HEK293 (cell line): ENCODE data around the gene CMKLR1.

ENCODE experiments used
- PRDM1 ChIP-seq: fragments of 450-650 bp; formaldehyde crosslinking; IDR thresholded peaks from 2 replicates; pipeline ENCODE4; 2016; ENCODE audit warnings: missing biosample characterization, missing genetic modification characterization
- YY1 ChIP-seq: fragments of 450-650 bp; formaldehyde crosslinking; IDR thresholded peaks from 2 replicates; pipeline ENCODE4 v1.5.1; 2018; ENCODE audit warnings: missing biosample characterization, missing genetic modification characterization
- ZBTB7A ChIP-seq: fragments of 450-650 bp; formaldehyde crosslinking; IDR thresholded peaks from 2 replicates; pipeline ENCODE4 v1.5.1; 2016; ENCODE audit warnings: low read depth, missing biosample characterization, missing genetic modification characterization
- ZNF138 ChIP-seq: fragments of 450-650 bp; formaldehyde crosslinking; IDR thresholded peaks from 2 replicates; pipeline ENCODE4 v1.5.1; 2016; ENCODE audit warnings: missing biosample characterization, missing genetic modification characterization, borderline replicate concordance
- ZNF146 ChIP-seq: fragments of 450-650 bp; formaldehyde crosslinking; IDR thresholded peaks from 2 replicates; pipeline ENCODE4 v1.5.1; 2016; ENCODE audit warnings: missing biosample characterization, missing genetic modification characterization
- ZNF514 ChIP-seq: fragments of 450-650 bp; formaldehyde crosslinking; IDR thresholded peaks from 2 replicates; pipeline ENCODE4 v1.5.1; 2016; ENCODE audit warnings: missing biosample characterization, missing genetic modification characterization
- ZNF747 ChIP-seq: fragments of 450-650 bp; formaldehyde crosslinking; IDR thresholded peaks from 2 replicates; pipeline ENCODE4 v1.5.1; 2016; ENCODE audit warnings: missing biosample characterization, missing genetic modification characterization
- ZNF777 ChIP-seq: fragments of 450-650 bp; formaldehyde crosslinking; IDR thresholded peaks from 2 replicates; pipeline ENCODE4 v1.5.1; 2017; ENCODE audit warnings: missing biosample characterization, missing genetic modification characterization, borderline replicate concordance
- TF ChIP-seq, protein P1 (sequence below): fragments of 450-650 bp; formaldehyde crosslinking; IDR thresholded peaks from 2 replicates; pipeline ENCODE4 v1.5.1; 2016; ENCODE audit warnings: missing biosample characterization, missing genetic modification characterization
- TF ChIP-seq, protein P2 (sequence below): fragments of 450-650 bp; formaldehyde crosslinking; IDR thresholded peaks from 2 replicates; pipeline ENCODE4 v1.5.1; 2016; ENCODE audit warnings: missing biosample characterization, missing genetic modification characterization
- TF ChIP-seq, protein P3 (sequence below): fragments of 450-650 bp; IDR thresholded peaks from 2 replicates; pipeline ENCODE4 v1.5.1; 2018; ENCODE audit warnings: missing biosample characterization, missing genetic modification characterization
- TF ChIP-seq, protein P4 (sequence below): fragments of 450-650 bp; formaldehyde crosslinking; optimal IDR thresholded peaks from 2 replicates; pipeline ENCODE3; 2016; ENCODE audit warnings: missing biosample characterization, mild to moderate bottlenecking, missing genetic modification characterization
- TF ChIP-seq, protein P5 (sequence below): fragments of 450-650 bp; formaldehyde crosslinking; IDR thresholded peaks from 2 replicates; pipeline ENCODE4; 2016; ENCODE audit warnings: missing biosample characterization, missing genetic modification characterization
- TF ChIP-seq, protein P6 (sequence below): fragments of 450-650 bp; formaldehyde crosslinking; conservative IDR thresholded peaks from 2 replicates; pipeline ENCODE4 v1.5.1; 2016; ENCODE audit warnings: low read depth, missing biosample characterization, missing genetic modification characterization

DNA sequence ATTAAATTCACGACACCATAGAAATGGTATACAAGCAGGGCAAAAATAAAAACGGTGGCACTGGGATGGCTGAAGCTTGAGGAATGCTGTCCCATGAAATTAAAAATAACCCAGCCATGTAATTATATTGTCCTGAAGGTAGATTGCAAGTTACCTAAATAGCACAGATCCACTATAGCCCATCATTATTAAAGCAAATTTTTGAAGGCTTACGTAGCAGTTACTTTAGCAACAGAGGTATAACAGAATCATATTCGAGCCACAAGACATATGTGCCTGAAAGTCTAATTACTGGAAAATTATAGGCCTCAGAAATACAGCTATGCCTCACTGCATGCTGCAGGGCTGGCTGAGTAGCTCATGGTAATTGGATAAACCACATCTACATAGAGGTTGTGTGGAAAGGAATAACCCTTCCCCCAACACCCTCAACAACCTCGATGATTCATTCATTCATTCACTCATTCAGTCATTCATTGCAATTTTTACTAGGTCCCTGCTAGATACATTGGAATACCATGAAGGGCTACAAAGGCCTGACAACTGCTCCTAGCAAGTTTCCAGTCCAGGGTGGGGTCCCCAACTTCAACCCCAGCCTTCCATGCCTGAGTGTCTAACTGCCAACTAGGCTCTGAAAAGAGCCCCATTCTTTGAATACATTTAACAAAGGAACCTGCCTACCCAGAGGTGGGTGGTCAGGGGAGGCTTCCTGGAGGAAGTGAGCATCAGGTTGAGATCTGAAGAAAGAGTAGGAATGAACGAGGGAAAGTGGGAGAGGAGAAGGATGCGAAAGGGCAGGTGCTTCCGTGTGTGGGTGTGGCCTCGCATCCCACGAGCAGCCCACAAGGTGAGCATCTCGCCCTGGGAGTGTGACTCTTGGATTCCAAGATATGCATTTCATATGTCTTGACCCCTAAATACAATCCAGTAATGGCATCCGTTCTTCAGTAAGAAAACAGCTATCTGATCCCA lies 18.0 kb upstream of the CMKLR1 start:
- TF ChIP-seq ZBTB7A (no peak), PRDM1 (tag by site-specific recombination) (no peak), ZNF514 (tag by site-specific recombination) (no peak), ZNF146 (tag by site-specific recombination) (no peak), ZNF138 (tag by site-specific recombination) (no peak), ZNF747 (tag by site-specific recombination) (no peak), YY1 (tag by site-specific recombination) (no peak), ZNF777 (tag by site-specific recombination) (no peak)
- TF ChIP-seq, protein P1, sequence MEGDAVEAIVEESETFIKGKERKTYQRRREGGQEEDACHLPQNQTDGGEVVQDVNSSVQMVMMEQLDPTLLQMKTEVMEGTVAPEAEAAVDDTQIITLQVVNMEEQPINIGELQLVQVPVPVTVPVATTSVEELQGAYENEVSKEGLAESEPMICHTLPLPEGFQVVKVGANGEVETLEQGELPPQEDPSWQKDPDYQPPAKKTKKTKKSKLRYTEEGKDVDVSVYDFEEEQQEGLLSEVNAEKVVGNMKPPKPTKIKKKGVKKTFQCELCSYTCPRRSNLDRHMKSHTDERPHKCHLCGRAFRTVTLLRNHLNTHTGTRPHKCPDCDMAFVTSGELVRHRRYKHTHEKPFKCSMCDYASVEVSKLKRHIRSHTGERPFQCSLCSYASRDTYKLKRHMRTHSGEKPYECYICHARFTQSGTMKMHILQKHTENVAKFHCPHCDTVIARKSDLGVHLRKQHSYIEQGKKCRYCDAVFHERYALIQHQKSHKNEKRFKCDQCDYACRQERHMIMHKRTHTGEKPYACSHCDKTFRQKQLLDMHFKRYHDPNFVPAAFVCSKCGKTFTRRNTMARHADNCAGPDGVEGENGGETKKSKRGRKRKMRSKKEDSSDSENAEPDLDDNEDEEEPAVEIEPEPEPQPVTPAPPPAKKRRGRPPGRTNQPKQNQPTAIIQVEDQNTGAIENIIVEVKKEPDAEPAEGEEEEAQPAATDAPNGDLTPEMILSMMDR, result no peak
- TF ChIP-seq, protein P2, sequence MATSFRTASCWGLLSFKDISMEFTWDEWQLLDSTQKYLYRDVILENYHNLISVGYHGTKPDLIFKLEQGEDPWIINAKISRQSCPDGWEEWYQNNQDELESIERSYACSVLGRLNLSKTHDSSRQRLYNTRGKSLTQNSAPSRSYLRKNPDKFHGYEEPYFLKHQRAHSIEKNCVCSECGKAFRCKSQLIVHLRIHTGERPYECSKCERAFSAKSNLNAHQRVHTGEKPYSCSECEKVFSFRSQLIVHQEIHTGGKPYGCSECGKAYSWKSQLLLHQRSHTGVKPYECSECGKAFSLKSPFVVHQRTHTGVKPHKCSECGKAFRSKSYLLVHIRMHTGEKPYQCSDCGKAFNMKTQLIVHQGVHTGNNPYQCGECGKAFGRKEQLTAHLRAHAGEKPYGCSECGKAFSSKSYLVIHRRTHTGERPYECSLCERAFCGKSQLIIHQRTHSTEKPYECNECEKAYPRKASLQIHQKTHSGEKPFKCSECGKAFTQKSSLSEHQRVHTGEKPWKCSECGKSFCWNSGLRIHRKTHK (tag by site-specific recombination), result no peak
- TF ChIP-seq, protein P3, sequence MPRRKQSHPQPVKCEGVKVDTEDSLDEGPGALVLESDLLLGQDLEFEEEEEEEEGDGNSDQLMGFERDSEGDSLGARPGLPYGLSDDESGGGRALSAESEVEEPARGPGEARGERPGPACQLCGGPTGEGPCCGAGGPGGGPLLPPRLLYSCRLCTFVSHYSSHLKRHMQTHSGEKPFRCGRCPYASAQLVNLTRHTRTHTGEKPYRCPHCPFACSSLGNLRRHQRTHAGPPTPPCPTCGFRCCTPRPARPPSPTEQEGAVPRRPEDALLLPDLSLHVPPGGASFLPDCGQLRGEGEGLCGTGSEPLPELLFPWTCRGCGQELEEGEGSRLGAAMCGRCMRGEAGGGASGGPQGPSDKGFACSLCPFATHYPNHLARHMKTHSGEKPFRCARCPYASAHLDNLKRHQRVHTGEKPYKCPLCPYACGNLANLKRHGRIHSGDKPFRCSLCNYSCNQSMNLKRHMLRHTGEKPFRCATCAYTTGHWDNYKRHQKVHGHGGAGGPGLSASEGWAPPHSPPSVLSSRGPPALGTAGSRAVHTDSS (tag by site-specific recombination), result no peak
- TF ChIP-seq, protein P4, sequence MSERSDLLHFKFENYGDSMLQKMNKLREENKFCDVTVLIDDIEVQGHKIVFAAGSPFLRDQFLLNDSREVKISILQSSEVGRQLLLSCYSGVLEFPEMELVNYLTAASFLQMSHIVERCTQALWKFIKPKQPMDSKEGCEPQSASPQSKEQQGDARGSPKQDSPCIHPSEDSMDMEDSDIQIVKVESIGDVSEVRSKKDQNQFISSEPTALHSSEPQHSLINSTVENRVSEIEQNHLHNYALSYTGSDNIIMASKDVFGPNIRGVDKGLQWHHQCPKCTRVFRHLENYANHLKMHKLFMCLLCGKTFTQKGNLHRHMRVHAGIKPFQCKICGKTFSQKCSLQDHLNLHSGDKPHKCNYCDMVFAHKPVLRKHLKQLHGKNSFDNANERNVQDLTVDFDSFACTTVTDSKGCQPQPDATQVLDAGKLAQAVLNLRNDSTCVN (tag by site-specific recombination), result no peak
- TF ChIP-seq, protein P5, sequence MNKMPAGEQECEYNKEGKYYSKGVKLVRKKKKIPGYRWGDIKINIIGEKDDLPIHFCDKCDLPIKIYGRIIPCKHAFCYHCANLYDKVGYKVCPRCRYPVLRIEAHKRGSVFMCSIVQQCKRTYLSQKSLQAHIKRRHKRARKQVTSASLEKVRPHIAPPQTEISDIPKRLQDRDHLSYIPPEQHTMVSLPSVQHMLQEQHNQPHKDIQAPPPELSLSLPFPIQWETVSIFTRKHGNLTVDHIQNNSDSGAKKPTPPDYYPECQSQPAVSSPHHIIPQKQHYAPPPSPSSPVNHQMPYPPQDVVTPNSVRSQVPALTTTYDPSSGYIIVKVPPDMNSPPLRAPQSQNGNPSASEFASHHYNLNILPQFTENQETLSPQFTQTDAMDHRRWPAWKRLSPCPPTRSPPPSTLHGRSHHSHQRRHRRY (tag by site-specific recombination), result no peak
- TF ChIP-seq, protein P6, sequence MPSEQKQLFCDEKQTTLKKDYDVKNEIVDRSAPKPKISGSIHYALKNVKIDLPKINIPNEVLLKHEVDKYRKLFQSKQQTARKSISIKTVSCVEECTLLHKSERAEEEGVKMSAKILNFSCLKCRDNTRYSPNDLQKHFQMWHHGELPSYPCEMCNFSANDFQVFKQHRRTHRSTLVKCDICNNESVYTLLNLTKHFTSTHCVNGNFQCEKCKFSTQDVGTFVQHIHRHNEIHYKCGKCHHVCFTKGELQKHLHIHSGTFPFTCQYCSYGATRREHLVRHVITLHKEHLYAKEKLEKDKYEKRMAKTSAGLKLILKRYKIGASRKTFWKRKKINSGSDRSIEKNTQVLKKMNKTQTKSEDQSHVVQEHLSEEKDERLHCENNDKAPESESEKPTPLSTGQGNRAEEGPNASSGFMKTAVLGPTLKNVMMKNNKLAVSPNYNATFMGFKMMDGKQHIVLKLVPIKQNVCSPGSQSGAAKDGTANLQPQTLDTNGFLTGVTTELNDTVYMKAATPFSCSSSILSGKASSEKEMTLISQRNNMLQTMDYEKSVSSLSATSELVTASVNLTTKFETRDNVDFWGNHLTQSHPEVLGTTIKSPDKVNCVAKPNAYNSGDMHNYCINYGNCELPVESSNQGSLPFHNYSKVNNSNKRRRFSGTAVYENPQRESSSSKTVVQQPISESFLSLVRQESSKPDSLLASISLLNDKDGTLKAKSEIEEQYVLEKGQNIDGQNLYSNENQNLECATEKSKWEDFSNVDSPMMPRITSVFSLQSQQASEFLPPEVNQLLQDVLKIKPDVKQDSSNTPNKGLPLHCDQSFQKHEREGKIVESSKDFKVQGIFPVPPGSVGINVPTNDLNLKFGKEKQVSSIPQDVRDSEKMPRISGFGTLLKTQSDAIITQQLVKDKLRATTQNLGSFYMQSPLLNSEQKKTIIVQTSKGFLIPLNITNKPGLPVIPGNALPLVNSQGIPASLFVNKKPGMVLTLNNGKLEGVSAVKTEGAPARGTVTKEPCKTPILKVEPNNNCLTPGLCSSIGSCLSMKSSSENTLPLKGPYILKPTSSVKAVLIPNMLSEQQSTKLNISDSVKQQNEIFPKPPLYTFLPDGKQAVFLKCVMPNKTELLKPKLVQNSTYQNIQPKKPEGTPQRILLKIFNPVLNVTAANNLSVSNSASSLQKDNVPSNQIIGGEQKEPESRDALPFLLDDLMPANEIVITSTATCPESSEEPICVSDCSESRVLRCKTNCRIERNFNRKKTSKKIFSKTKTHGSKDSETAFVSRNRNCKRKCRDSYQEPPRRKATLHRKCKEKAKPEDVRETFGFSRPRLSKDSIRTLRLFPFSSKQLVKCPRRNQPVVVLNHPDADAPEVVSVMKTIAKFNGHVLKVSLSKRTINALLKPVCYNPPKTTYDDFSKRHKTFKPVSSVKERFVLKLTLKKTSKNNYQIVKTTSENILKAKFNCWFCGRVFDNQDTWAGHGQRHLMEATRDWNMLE (tag by site-specific recombination), result no peak
